ENCODE measurements around the gene TJAP1. TPM values are rescaled to one million over a fixed set of nuclear protein-coding genes. Genes with fewer than 3 reads are reported as not detected.

TJAP1 gene
- polyA plus RNA-seq, 1 donor (not counting 4 experiments of a cell fraction or from before 2014, with no cell fraction given): 23.3 TPM

DNA sequence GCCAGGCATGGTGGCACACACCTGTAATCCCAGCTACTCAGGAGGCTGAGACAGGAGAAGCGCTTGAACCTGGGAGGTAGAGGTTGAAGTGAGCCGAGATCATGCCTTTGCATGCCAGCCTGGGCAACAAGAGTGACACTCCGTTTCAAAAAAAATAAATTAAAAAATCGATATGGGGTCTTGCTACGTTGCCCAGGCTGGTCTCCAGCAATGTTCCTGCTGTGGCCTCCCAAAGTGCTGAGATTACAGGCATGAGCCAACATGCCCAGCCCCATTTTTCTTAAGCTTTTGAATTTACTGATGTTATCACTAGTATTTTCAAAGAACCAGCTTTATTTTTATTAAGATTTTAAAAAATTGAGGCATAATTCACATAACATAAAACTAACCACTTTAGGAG lies 63.1 kb downstream of the TJAP1 start:
- peaks cover 13 to 14% of the 10 kb centered on the region in 2 experiments for H3K36me3 ChIP-seq (ENCODE audit: control insufficient read depth in 2 of 2, extremely low read depth in 1 of 2, insufficient read depth in 2 of 2, low read length in 2 of 2)
- H3K4me2 ChIP-seq (ENCODE audit: control insufficient read depth, extremely low read depth, insufficient read depth, low read depth, low read length): no peak overlapping the region
- H3K4me3 ChIP-seq (ENCODE audit: control insufficient read depth in 2 of 3, extremely low read depth in 1 of 3, insufficient read depth in 2 of 3, low read depth in 1 of 3, low read length in 3 of 3): no peak overlapping the region
- dilution Hi-C loops (cut with MboI; ENCODE audit: extremely low pct_ligation_motif_present, low sequenced_read_pairs): no loop called here
- TF ChIP-seq, protein P1, sequence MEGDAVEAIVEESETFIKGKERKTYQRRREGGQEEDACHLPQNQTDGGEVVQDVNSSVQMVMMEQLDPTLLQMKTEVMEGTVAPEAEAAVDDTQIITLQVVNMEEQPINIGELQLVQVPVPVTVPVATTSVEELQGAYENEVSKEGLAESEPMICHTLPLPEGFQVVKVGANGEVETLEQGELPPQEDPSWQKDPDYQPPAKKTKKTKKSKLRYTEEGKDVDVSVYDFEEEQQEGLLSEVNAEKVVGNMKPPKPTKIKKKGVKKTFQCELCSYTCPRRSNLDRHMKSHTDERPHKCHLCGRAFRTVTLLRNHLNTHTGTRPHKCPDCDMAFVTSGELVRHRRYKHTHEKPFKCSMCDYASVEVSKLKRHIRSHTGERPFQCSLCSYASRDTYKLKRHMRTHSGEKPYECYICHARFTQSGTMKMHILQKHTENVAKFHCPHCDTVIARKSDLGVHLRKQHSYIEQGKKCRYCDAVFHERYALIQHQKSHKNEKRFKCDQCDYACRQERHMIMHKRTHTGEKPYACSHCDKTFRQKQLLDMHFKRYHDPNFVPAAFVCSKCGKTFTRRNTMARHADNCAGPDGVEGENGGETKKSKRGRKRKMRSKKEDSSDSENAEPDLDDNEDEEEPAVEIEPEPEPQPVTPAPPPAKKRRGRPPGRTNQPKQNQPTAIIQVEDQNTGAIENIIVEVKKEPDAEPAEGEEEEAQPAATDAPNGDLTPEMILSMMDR (optimal IDR thresholded peaks at IDR 0.05 in 1 of 3, IDR thresholded peaks at IDR 0.05 in 1 of 3, conservative IDR thresholded peaks at IDR 0.05 in 1 of 3; ENCODE audit: extremely low read depth in 1 of 3, insufficient read depth in 2 of 3, low read length in 3 of 3): no peak
- no peak for TF ChIP-seq EZH2 (IDR thresholded peaks at IDR 0.05; ENCODE audit: low read length)
- DNase-seq (ENCODE audit: low read depth, low spot score) (no peak), FAIRE-seq (no peak)
- no peaks in the 10 kb centered on the region for H3K4me1 ChIP-seq (ENCODE audit: control insufficient read depth, extremely low read depth, insufficient read depth, low read length)
- no peak overlapping the region for H2AFZ ChIP-seq (ENCODE audit: control insufficient read depth, low read length)
- no peaks in the 10 kb centered on the region for H3K9me3 ChIP-seq (ENCODE audit: control insufficient read depth, low read depth, low read length)
- no peaks in the 10 kb centered on the region for H3K79me2 ChIP-seq (ENCODE audit: control insufficient read depth, insufficient read depth, low read length)
- no peaks in the 10 kb centered on the region for H3K9me1 ChIP-seq (ENCODE audit: control insufficient read depth, extremely low read depth, insufficient read depth, low read length)
- H3K9ac ChIP-seq (ENCODE audit: control insufficient read depth, extremely low read depth, insufficient read depth, low read length): no peak overlapping the region
- H3K27ac ChIP-seq (ENCODE audit: control insufficient read depth, insufficient read depth, low read length): no peak overlapping the region
- no peaks in the 10 kb centered on the region for H3K27me3 ChIP-seq (ENCODE audit: control insufficient read depth, extremely low read depth, insufficient read depth, low read length)
- no peaks in the 10 kb centered on the region for H4K20me1 ChIP-seq (ENCODE audit: control insufficient read depth, extremely low read depth, insufficient read depth, low read length)

- dilution Hi-C loops (cut with MboI; ENCODE audit: extremely low pct_ligation_motif_present, low sequenced_read_pairs): no loop called here
- no peak for DNase-seq (ENCODE audit: low read depth, low spot score)
- no peak for FAIRE-seq
- Histone ChIP-seq H3K27me3 (ENCODE audit: control insufficient read depth, extremely low read depth, insufficient read depth, low read length) (no peaks in the 10 kb centered on the region), H3K36me3 (ENCODE audit: control insufficient read depth in 2 of 2, extremely low read depth in 1 of 2, insufficient read depth in 2 of 2, low read length in 2 of 2) (peaks cover 13 to 22% of the 10 kb centered on the region in 2 experiments), H3K4me1 (ENCODE audit: control insufficient read depth, extremely low read depth, insufficient read depth, low read length) (no peaks in the 10 kb centered on the region), H4K20me1 (ENCODE audit: control insufficient read depth, extremely low read depth, insufficient read depth, low read length) (no peaks in the 10 kb centered on the region), H3K4me2 (ENCODE audit: control insufficient read depth, extremely low read depth, insufficient read depth, low read depth, low read length) (no peak overlapping the region), H3K9me3 (ENCODE audit: control insufficient read depth, low read depth, low read length) (no peaks in the 10 kb centered on the region), H3K9ac (ENCODE audit: control insufficient read depth, extremely low read depth, insufficient read depth, low read length) (no peak overlapping the region), H3K27ac (ENCODE audit: control insufficient read depth, insufficient read depth, low read length) (no peak overlapping the region), H3K4me3 (ENCODE audit: control insufficient read depth in 2 of 3, extremely low read depth in 1 of 3, insufficient read depth in 2 of 3, low read depth in 1 of 3, low read length in 3 of 3) (no peak overlapping the region), H3K9me1 (ENCODE audit: control insufficient read depth, extremely low read depth, insufficient read depth, low read length) (no peaks in the 10 kb centered on the region), H2AFZ (ENCODE audit: control insufficient read depth, low read length) (no peak overlapping the region), H3K79me2 (ENCODE audit: control insufficient read depth, insufficient read depth, low read length) (no peaks in the 10 kb centered on the region)
- TF ChIP-seq EZH2 (IDR thresholded peaks at IDR 0.05; ENCODE audit: low read length): no peak
- TF ChIP-seq, protein P1 (optimal IDR thresholded peaks at IDR 0.05 in 1 of 3, IDR thresholded peaks at IDR 0.05 in 1 of 3, conservative IDR thresholded peaks at IDR 0.05 in 1 of 3; ENCODE audit: extremely low read depth in 1 of 3, insufficient read depth in 2 of 3, low read length in 3 of 3): no peak
Measured at GRCh38 chr6:43541774-43542471, 64.6 kb downstream of the TJAP1 start.

Data from keratinocyte (primary cell).